ENCODE data around the gene CAPN12. TPM values are rescaled to one million over a fixed set of nuclear protein-coding genes. Genes with fewer than 3 reads are reported as not detected.

CAPN12 gene
- total and polyA plus RNA-seq, 12 donors, result 0.39 to 23.1 (median 3.7) TPM; not detected in 1

DNA sequence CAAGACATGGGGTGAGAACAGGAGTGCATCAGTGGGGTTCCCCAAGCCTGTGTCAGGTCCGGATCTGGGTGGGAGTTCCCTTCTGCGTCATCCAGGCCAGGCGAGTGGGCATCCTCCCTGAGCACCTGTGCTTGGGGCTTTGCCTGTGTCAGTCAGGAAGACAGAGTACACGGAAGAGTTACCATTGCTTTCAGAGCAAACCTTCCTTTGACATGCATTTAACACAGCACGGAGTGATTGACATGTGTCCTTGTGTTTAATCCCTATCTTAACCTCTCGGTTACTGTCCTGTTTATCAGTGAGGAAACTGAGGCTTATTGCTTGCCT is 47.6 kb downstream of the CAPN12 start:
- H3K36me3 ChIP-seq (replicated peaks in 1 of 2), result peaks cover 0 to 12% of the 10 kb centered on the region in 2 donors
- H3K27ac ChIP-seq, result peak overlapping the region in 3 of 5 donors; percentile 73 to 93 (median 88)
- no peaks in the 10 kb centered on the region for H3K27me3 ChIP-seq
- H3K4me1 ChIP-seq (replicated peaks in 1 of 2), result peaks cover 50 to 100% of the 10 kb centered on the region in 2 donors
- 75 to 83% (median 78%) methylated on average over 3 to 6 of the region's 6 CpGs for WGBS, 4 donors
- no peaks in the 10 kb centered on the region for H3K9me3 ChIP-seq (replicated peaks in 1 of 3)
- no peak for DNase-seq
- no peak overlapping the region for H3K4me3 ChIP-seq
- TF ChIP-seq, protein P1, sequence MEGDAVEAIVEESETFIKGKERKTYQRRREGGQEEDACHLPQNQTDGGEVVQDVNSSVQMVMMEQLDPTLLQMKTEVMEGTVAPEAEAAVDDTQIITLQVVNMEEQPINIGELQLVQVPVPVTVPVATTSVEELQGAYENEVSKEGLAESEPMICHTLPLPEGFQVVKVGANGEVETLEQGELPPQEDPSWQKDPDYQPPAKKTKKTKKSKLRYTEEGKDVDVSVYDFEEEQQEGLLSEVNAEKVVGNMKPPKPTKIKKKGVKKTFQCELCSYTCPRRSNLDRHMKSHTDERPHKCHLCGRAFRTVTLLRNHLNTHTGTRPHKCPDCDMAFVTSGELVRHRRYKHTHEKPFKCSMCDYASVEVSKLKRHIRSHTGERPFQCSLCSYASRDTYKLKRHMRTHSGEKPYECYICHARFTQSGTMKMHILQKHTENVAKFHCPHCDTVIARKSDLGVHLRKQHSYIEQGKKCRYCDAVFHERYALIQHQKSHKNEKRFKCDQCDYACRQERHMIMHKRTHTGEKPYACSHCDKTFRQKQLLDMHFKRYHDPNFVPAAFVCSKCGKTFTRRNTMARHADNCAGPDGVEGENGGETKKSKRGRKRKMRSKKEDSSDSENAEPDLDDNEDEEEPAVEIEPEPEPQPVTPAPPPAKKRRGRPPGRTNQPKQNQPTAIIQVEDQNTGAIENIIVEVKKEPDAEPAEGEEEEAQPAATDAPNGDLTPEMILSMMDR (IDR thresholded peaks at IDR 0.05), result no peak
- TF ChIP-seq POLR2A (IDR thresholded peaks at IDR 0.05), result no peak
- intact Hi-C loops (cut with DNase I), result no loop called here

DNA sequence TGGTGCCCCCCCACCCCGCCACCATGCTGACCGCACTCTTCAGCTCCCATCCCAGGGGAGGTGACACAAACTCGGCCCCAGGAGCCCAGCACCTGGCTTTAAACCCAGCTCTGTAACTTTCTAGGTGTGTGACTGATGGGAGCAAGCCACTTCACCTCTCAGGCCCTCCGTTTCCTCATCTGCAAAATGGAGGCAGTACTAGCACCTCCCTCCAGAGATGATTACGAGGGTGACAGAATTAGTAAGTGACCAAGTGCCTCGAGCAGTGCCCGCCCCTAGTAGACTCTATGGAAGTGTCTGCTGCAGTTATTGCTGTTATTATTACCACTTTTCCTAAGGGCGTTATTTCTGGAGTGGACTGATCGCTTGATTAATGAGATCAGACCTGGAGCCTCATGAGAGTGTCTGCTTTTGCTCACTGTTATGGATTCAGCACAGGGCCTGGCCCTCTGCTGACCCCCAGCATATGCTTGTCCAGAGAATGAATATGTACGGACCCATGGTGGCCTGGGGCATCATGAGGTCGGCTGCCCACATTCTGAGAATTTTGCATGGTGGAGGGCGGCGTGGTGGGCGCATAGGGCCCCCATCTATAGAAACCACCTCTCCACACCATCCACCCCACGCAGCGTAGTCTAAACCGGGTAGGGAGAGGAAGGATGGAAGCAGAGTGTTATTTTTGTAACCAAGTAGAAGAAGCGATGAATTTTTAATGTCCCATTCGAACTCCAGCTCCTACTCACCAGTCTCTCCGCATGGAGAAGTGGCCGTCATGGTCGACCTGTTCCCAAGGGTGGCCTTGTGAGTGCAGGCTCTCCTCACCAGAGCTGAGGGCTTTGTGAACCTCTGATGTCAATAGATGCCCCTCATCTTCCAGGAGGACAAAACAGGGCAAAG is 48.2 kb downstream of the CAPN12 start:
- Histone ChIP-seq H3K4me1 (replicated peaks in 1 of 2) (peaks cover 45 to 98% of the 10 kb centered on the region in 2 donors), H3K36me3 (replicated peaks in 1 of 2) (peaks cover 0 to 6% of the 10 kb centered on the region in 2 donors), H3K27ac (peak overlapping the region in 4 of 5 donors; percentile 23 to 93 (median 80)), H3K4me3 (no peak overlapping the region), H3K27me3 (no peaks in the 10 kb centered on the region), H3K9me3 (replicated peaks in 1 of 3) (no peaks in the 10 kb centered on the region)
- peak in 1 of 7 donors; percentile 30 for DNase-seq
- TF ChIP-seq, protein P1 (IDR thresholded peaks at IDR 0.05), result no peak
- TF ChIP-seq POLR2A (IDR thresholded peaks at IDR 0.05), result no peak
- 78 to 83% (median 81%) methylated on average over 22 of the region's 22 CpGs for WGBS, 4 donors
- intact Hi-C loops (cut with DNase I), result no loop called here

DNA sequence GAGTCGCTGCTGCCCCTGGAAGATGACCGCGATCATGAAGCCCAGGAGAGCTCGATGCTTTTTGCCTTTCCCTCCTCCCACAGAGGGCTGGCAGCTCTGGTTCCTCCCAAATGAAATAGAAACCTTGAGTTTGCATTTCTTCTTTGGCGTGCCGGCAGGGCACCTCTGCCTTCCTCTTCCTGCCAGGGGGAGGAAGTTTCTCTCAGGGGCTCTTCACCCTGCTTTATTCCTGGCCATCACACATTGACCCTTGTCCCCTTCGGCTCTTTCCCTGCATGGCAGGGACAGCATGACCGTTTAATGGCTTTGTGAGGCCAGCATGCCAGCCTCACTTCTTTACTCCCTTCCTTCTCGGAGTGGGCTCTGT is 49.0 kb downstream of the CAPN12 start:
- 19 to 28% (median 24%) methylated on average over 5 to 9 of the region's 9 CpGs for WGBS, 4 donors
- peak in 1 of 7 donors; percentile 55 for DNase-seq
- peak overlapping the region in 4 of 5 donors; percentile 23 to 93 (median 80) for H3K27ac ChIP-seq
- H3K27me3 ChIP-seq, result no peaks in the 10 kb centered on the region
- H3K36me3 ChIP-seq (replicated peaks in 1 of 2), result no peaks in the 10 kb centered on the region
- H3K9me3 ChIP-seq (replicated peaks in 1 of 3), result no peaks in the 10 kb centered on the region
- TF ChIP-seq, protein P1 (IDR thresholded peaks at IDR 0.05), result no peak
- TF ChIP-seq POLR2A (IDR thresholded peaks at IDR 0.05), result no peak
- H3K4me3 ChIP-seq, result no peak overlapping the region
- H3K4me1 ChIP-seq (replicated peaks in 1 of 2), result peaks cover 38 to 91% of the 10 kb centered on the region in 2 donors
- intact Hi-C loops (cut with DNase I), result no loop called here

DNA sequence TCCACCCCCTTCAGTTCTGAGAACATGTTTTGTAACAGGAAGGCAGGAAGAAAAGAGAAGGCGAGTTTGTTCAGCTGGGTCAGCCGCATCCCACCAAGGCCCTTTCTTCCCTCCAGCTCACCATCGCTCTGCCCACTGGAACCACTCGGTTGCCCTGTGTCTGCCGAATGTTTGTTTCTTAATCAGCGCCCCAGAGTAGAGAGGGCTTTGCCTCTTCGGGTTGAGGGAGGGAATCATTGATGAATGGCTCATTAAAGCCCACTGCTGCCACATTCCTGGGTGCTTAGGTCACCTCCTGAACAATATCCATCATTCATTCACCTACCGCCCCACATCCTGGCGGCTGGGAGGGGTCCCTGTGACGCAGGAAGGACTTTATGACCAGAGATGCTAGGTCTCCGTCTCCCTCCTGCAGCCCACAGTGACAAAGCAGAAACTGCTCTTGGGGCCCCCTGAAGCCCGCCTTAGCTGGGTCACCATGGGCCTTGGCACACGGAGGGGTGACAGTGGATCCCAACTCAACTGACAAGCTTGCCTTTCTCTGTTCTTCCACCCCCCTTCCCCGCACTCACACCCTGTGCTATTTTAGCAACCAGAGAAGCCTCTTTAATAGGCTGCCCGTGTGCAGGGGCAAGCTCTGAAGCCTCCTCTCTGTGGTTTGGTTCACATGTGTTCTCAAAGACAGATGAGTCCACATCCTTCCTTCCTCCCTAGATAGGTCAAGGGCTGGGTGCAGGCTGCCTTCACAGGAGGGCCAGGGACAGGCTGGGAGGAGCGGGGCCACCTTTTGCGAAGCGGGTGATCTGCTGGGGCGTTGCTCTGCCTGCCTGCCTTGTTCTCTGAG is 50.7 kb downstream of the CAPN12 start:
- no peak overlapping the region for H3K4me3 ChIP-seq
- peak overlapping the region; percentile 11 to 93 (median 73) for H3K27ac ChIP-seq
- no peak for DNase-seq
- 37 to 46% (median 42%) methylated on average over 15 to 19 of the region's 19 CpGs for WGBS, 4 donors
- no peaks in the 10 kb centered on the region for H3K36me3 ChIP-seq (replicated peaks in 1 of 2)
- peaks cover 38 to 84% of the 10 kb centered on the region in 2 donors for H3K4me1 ChIP-seq (replicated peaks in 1 of 2)
- intact Hi-C loops (cut with DNase I), result no loop called here
- TF ChIP-seq, protein P1 (IDR thresholded peaks at IDR 0.05), result no peak
- peak in 1 of 2 donors; percentile 14 for TF ChIP-seq POLR2A (IDR thresholded peaks at IDR 0.05)
- no peaks in the 10 kb centered on the region for H3K9me3 ChIP-seq (replicated peaks in 1 of 3)
- no peaks in the 10 kb centered on the region for H3K27me3 ChIP-seq
